Body of pancreas (tissue), 4 donors: ENCODE measurements around the gene TEX29. TPM values are rescaled to one million over a fixed set of nuclear protein-coding genes. Genes with fewer than 3 reads are reported as not detected.

ENCODE experiments used
- ATAC-seq: fragments of 150-250 bp; one replicate; pipeline ENCODE4 v1.9.1; 2016
- DNase-seq, 4 donors: peaks; one replicate each; pipeline ENCODE4 v3.0.0-alpha.2; 2019
- H3K27ac ChIP-seq, 4 donors: fragments of 200-600 bp; sonication (generic); 1 replicate in 3 of 4; 2 replicates in 1 of 4; pipeline versions ENCODE4 v1.5.1 to v1.6.1; 2016 to 2019; ENCODE audit warnings: mild to moderate bottlenecking in 1 of 4, mixed read lengths in 1 of 4, moderate library complexity in 1 of 4
- H3K27me3 ChIP-seq, 2 donors: fragments of 200-600 bp; sonication (generic); one replicate each; pipeline ENCODE4 v1.6.0; 2016; ENCODE audit warnings: mild to moderate bottlenecking in 1 of 2
- H3K36me3 ChIP-seq, 2 donors: fragments of 200-600 bp; sonication (generic); replicated peaks in 1 of 2; 2 replicates each; pipeline ENCODE4 v1.5.1; 2016; ENCODE audit warnings: low read depth in 2 of 2; ENCODE audit not compliant: insufficient read depth in 1 of 2
- H3K4me1 ChIP-seq: fragments of 200-600 bp; sonication (generic); one replicate; pipeline ENCODE4 v1.6.0; 2016
- H3K4me3 ChIP-seq, 2 donors: fragments of 200-600 bp; sonication (generic); 1 replicate in 1 of 2; 2 replicates in 1 of 2; pipeline ENCODE4 v1.5.1; 2016 to 2019
- H3K9me3 ChIP-seq, 3 donors: fragments of 200-600 bp; sonication (generic); 1 replicate in 2 of 3; 2 replicates in 1 of 3; pipeline ENCODE4 v1.5.1; 2016
- POLR2A ChIP-seq, 3 donors: fragments of 450-650 bp; IDR thresholded peaks; one replicate each; pipeline ENCODE4 v1.6.1; 2016; ENCODE audit warnings: antibody characterized with exemption in 3 of 3, mild to moderate bottlenecking in 2 of 3
- WGBS, 2 donors: methylation state at CpG; one replicate each; pipeline ENCODE4 v1.1.5; 2017; 5-methylcytosine and 5-hydroxymethylcytosine counted together
- intact Hi-C: fragments of 100-400 bp; cut with DNase I; formaldehyde crosslinking; loops from one replicate; pipeline ENCODE4 v1.15.1; 2023
- total RNA-seq, 2 donors: library from RNA; depleted of rRNA; stranded (reverse); fragments of >200 nt; gene quantifications; one replicate each; pipeline ENCODE4 v1.1.0, GENCODE V29; 2016
- TF ChIP-seq, protein P1 (sequence below), 7 experiments: fragments of 450-650 bp in 4 of 7; fragments of 200-600 bp in 3 of 7; sonication (generic) in 3 of 7; IDR thresholded peaks; one replicate each; pipeline ENCODE4 v1.5.1; 2016 to 2019; ENCODE audit warnings: antibody characterized with exemption in 7 of 7

TEX29 gene
- total RNA-seq, 2 donors from 2014 or later, result not detected

GRCh38 chr13:111322916-111323331 lies 2.5 kb downstream of the TEX29 start:
- Histone ChIP-seq H3K9me3 (no peaks in the 10 kb centered on the region), H3K4me3 (no peak overlapping the region), H3K27ac (no peak overlapping the region), H3K36me3 (no peaks in the 10 kb centered on the region), H3K4me1 (no peaks in the 10 kb centered on the region), H3K27me3 (no peaks in the 10 kb centered on the region)
- ATAC-seq (no peak), DNase-seq (no peak)
- TF ChIP-seq, protein P1, sequence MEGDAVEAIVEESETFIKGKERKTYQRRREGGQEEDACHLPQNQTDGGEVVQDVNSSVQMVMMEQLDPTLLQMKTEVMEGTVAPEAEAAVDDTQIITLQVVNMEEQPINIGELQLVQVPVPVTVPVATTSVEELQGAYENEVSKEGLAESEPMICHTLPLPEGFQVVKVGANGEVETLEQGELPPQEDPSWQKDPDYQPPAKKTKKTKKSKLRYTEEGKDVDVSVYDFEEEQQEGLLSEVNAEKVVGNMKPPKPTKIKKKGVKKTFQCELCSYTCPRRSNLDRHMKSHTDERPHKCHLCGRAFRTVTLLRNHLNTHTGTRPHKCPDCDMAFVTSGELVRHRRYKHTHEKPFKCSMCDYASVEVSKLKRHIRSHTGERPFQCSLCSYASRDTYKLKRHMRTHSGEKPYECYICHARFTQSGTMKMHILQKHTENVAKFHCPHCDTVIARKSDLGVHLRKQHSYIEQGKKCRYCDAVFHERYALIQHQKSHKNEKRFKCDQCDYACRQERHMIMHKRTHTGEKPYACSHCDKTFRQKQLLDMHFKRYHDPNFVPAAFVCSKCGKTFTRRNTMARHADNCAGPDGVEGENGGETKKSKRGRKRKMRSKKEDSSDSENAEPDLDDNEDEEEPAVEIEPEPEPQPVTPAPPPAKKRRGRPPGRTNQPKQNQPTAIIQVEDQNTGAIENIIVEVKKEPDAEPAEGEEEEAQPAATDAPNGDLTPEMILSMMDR (IDR thresholded peaks at IDR 0.05), result no peak
- no peak for TF ChIP-seq POLR2A (IDR thresholded peaks at IDR 0.05)
- WGBS, 2 donors, result 77 to 92% methylated on average over 2 to 7 of the region's 7 CpGs
- intact Hi-C loops, result no loop called here

GRCh38 chr13:111323549-111323948 lies 3.1 kb downstream of the TEX29 start:
- intact Hi-C loops, result no loop called here
- no peaks in the 10 kb centered on the region for H3K4me1 ChIP-seq
- no peaks in the 10 kb centered on the region for H3K9me3 ChIP-seq
- H3K27me3 ChIP-seq, result no peaks in the 10 kb centered on the region
- WGBS, 2 donors, result 79 to 82% methylated on average over 13 to 14 of the region's 14 CpGs
- TF ChIP-seq POLR2A (IDR thresholded peaks at IDR 0.05), result no peak
- TF ChIP-seq, protein P1 (IDR thresholded peaks at IDR 0.05), result no peak
- H3K4me3 ChIP-seq, result no peak overlapping the region
- DNase-seq (no peak), ATAC-seq (no peak)
- no peaks in the 10 kb centered on the region for H3K36me3 ChIP-seq
- H3K27ac ChIP-seq, result no peak overlapping the region

- Histone ChIP-seq H3K4me1 (no peaks in the 10 kb centered on the region), H3K36me3 (no peaks in the 10 kb centered on the region), H3K9me3 (no peaks in the 10 kb centered on the region), H3K4me3 (no peak overlapping the region), H3K27me3 (no peaks in the 10 kb centered on the region), H3K27ac (no peak overlapping the region)
- ATAC-seq, result no peak
- intact Hi-C loops, result no loop called here
- no peak for DNase-seq
- 72 to 84% methylated on average over 13 to 16 of the region's 17 CpGs for WGBS, 2 donors
- TF ChIP-seq, protein P1 (IDR thresholded peaks at IDR 0.05), result no peak
- TF ChIP-seq POLR2A (IDR thresholded peaks at IDR 0.05), result no peak
Measured at GRCh38 chr13:111323950-111324651, 3.7 kb downstream of the TEX29 start.

DNA sequence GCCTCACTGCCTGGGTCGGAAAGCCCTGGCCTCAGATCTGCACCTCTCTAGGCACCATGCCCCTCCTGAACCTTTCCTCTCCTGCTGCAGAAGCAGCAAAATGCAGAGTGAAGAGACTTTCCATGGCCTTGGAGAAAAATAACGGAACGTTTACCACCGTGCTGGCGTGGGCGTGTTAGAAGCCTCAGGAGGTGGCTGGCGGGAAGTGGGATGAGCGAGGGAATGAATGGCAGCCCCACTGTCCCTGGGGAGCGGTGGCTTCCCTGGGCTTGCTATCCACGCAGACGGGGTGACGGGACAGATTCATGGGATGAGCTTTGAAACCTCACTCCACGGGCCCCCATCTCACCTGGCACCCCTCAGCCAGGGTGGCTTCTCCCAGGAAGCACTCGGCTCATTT lies 4.3 kb downstream of the TEX29 start:
- Histone ChIP-seq H3K27me3 (no peaks in the 10 kb centered on the region), H3K4me1 (no peaks in the 10 kb centered on the region), H3K4me3 (no peak overlapping the region), H3K9me3 (no peaks in the 10 kb centered on the region), H3K27ac (no peak overlapping the region), H3K36me3 (no peaks in the 10 kb centered on the region)
- no peak for TF ChIP-seq POLR2A (IDR thresholded peaks at IDR 0.05)
- TF ChIP-seq, protein P1 (IDR thresholded peaks at IDR 0.05), result no peak
- ATAC-seq (no peak), DNase-seq (no peak)
- WGBS, 2 donors, result 72 to 79% methylated on average over 13 to 14 of the region's 14 CpGs
- intact Hi-C loops, result no loop called here
